ENCODE results near the gene CDKN2B-AS1. TPM values are rescaled to one million over a fixed set of nuclear protein-coding genes. Genes with fewer than 3 reads are reported as not detected.

Gene CDKN2B-AS1
- total RNA-seq, 2 experiments from 2014 or later = 0.41 to 0.81 TPM

DNA sequence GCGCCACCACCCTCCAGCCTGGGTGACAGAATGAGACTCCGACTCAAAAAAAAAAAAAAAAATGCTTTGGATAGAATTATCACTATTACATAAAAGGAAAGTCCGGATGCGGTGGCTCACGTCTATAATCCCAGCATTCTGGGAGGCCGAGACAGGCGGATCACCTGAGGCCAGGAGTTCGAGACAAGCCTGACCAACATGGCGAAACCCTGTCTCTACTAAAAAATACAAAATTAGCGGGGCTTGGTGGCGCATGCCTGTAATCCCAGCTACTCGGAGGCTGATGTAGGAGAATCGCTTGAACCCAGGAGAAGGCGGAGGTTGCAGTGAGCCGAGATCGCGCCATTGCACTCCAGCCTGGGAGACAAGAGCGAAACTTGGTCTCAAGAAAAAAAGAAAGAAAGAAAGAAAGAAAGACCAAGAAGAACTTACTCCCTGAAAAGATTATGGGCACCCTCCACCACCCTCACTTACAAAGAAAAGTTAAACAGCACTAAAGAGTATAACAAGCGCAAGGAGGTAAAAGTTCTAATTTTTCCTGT is 18.2 kb upstream of the CDKN2B-AS1 start:
- Mint-ChIP-seq H3K27ac (no peak overlapping the region), H3K9me3 (no peaks in the 10 kb centered on the region), H3K27me3 (peaks cover 70% of the 10 kb centered on the region), H3K36me3 (ENCODE audit: low read depth) (no peaks in the 10 kb centered on the region), H3K4me3 (no peak overlapping the region), H3K4me1 (ENCODE audit: low read depth) (peaks cover 13% of the 10 kb centered on the region)
- ATAC-seq = no peak
- CTCF ChIA-PET = interaction anchor here (1.0 to 2.1 kb wide), 5 partner anchors 18 to 163 kb away, joined by 3 to 7 read pairs (median 3); partner anchors contain the start of genes CDKN2A, CDKN2B and CDKN2B-AS1
- DNase-seq = no peak
- POLR2A ChIA-PET = interaction anchor here (1.5 kb wide), 1 partner anchor 9 kb away, joined by 3 read pairs; no protein-coding TSS in a partner anchor
- intact Hi-C loops (cut with micrococcal nuclease) = no loop called here
- TF ChIP-seq, protein P1, sequence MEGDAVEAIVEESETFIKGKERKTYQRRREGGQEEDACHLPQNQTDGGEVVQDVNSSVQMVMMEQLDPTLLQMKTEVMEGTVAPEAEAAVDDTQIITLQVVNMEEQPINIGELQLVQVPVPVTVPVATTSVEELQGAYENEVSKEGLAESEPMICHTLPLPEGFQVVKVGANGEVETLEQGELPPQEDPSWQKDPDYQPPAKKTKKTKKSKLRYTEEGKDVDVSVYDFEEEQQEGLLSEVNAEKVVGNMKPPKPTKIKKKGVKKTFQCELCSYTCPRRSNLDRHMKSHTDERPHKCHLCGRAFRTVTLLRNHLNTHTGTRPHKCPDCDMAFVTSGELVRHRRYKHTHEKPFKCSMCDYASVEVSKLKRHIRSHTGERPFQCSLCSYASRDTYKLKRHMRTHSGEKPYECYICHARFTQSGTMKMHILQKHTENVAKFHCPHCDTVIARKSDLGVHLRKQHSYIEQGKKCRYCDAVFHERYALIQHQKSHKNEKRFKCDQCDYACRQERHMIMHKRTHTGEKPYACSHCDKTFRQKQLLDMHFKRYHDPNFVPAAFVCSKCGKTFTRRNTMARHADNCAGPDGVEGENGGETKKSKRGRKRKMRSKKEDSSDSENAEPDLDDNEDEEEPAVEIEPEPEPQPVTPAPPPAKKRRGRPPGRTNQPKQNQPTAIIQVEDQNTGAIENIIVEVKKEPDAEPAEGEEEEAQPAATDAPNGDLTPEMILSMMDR (IDR thresholded peaks at IDR 0.05) = no peak

DNA sequence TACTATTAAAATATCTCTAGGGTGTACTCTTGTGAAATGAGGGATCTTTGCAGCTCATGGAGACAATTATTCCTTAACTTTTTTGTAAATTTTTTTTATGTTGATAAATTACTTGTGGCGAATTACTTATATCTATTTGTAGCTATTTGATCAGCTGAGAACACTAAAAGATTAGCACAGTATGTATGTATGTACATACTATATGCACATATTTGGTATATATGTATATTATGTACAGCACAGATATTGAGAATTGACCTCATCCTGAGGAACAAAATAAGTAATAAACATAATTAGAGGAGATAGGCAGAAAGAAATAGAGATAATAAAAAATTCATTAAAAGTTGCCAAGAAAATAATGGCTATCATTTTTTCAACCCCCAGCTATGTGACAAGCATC is 12.2 kb upstream of the CDKN2B-AS1 start:
- H3K4me3 Mint-ChIP-seq = no peak overlapping the region
- CTCF ChIA-PET = interaction anchor here (1.6 to 6.9 kb wide), 3 partner anchors 26 to 169 kb away, joined by 5 to 37 read pairs (median 6); partner anchors contain the start of gene CDKN2B

DNA sequence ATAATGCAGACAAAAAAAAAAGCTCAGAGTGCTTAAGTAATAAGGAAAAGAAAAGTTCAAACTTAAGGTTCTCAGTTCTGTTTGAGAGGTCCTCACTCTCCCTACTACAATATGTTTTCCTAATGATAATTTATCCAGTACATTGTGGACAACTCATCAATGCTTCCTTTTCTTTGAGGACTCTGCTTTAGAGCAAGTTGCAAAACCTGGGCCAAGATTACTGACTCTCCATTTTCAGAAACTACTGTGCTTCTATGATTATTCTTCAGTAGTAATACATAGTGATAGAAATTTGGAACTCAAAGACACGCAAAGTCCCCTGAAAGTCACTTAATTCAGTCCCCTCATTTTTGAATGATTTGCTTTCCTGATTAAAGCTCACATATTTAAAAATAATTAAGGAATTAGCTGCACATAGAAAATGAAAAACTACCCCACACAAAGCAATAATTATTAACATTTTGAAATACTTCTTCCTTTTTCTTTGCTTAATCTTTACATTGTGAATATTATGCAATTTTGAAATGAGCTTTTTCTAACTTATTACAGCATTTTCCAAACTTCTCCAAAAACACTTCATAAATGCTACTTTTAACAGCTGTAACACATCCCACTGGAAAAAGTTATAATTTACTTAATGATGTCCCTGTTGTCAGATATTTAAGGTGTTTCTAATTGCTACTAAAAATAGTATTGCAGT is 11.6 kb upstream of the CDKN2B-AS1 start:
- no peak overlapping the region for H3K4me3 Mint-ChIP-seq
- CTCF ChIA-PET = interaction anchor here (0.8 to 6.9 kb wide), 4 partner anchors 25 to 170 kb away, joined by 3 to 37 read pairs (median 6); partner anchors contain the start of gene CDKN2B
- H3K36me3 Mint-ChIP-seq (ENCODE audit: low read depth) = no peaks in the 10 kb centered on the region
- intact Hi-C loops (cut with micrococcal nuclease) = no loop called here
- peaks cover 56% of the 10 kb centered on the region for H3K27me3 Mint-ChIP-seq
- POLR2A ChIA-PET = no interaction called here
- ATAC-seq = no peak
- DNase-seq = no peak
- H3K9me3 Mint-ChIP-seq = no peaks in the 10 kb centered on the region
- H3K4me1 Mint-ChIP-seq (ENCODE audit: low read depth) = no peaks in the 10 kb centered on the region
- TF ChIP-seq, protein P1 (IDR thresholded peaks at IDR 0.05) = no peak
- H3K27ac Mint-ChIP-seq = no peak overlapping the region

More for the DNA sequence above, 12.2 kb upstream of the CDKN2B-AS1 start:
- H3K9me3 Mint-ChIP-seq = no peaks in the 10 kb centered on the region
- peaks cover 57% of the 10 kb centered on the region for H3K27me3 Mint-ChIP-seq
- no peaks in the 10 kb centered on the region for H3K36me3 Mint-ChIP-seq (ENCODE audit: low read depth)
- intact Hi-C loops (cut with micrococcal nuclease) = no loop called here
- TF ChIP-seq, protein P1 (IDR thresholded peaks at IDR 0.05) = no peak
- no peaks in the 10 kb centered on the region for H3K4me1 Mint-ChIP-seq (ENCODE audit: low read depth)
- POLR2A ChIA-PET = no interaction called here
- H3K27ac Mint-ChIP-seq = no peak overlapping the region
- ATAC-seq (no peak), DNase-seq (no peak)

DNA sequence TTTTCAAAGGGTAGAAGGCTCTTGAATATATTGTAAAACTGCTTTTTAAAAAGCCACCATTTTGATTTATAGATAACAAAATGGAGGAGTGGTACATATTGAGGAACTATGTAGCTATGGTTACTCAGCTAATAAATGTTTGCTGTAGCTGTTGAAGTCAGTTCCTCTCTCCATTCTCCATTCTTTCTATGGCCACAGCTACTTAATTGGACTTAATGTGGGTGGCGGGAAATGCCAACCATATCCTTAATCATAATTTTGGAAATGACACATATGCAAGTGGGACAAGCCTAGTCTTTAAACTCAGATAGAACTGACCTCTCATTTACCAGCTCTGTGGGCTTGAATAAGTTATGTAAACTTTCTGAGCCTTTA is 11.0 kb upstream of the CDKN2B-AS1 start:
- ChIA-PET CTCF (interaction anchor here (0.8 to 6.9 kb wide), 4 partner anchors 25 to 170 kb away, joined by 3 to 37 read pairs (median 6); partner anchors contain the start of gene CDKN2B), POLR2A (interaction anchor here (1.1 kb wide), 1 partner anchor 24 kb away, joined by 5 read pairs; no protein-coding TSS in a partner anchor)
- H3K27me3 Mint-ChIP-seq = peaks cover 59% of the 10 kb centered on the region
- TF ChIP-seq, protein P1 (IDR thresholded peaks at IDR 0.05) = no peak
- ATAC-seq (no peak), DNase-seq (no peak)
- no peaks in the 10 kb centered on the region for H3K4me1 Mint-ChIP-seq (ENCODE audit: low read depth)
- no peak overlapping the region for H3K27ac Mint-ChIP-seq
- no peak overlapping the region for H3K4me3 Mint-ChIP-seq
- H3K9me3 Mint-ChIP-seq = no peaks in the 10 kb centered on the region
- no peaks in the 10 kb centered on the region for H3K36me3 Mint-ChIP-seq (ENCODE audit: low read depth)
- intact Hi-C loops (cut with micrococcal nuclease) = no loop called here

DNA sequence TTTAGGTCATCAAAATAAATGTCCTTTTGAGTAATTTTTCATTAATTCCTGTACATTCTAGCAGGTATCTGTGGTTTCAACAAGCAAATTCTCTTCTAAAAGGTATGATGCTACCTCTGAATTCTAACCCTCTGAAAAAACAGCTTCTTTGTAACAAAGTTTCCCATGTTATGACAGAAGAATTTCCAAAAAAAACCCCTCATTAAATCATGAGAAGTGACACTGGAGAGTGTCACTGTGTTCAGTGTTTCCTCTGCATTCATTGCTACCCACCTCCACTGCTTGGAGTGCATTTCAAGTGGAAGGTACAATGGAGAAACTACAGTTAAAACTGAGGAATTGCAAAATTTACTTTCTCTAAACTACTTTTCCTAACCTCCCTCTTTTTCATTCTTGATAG is 10.5 kb upstream of the CDKN2B-AS1 start:
- H3K27ac Mint-ChIP-seq = no peak overlapping the region
- H3K36me3 Mint-ChIP-seq (ENCODE audit: low read depth) = no peaks in the 10 kb centered on the region
- POLR2A ChIA-PET = interaction anchor here (1.1 kb wide), 1 partner anchor 23 kb away, joined by 5 read pairs; no protein-coding TSS in a partner anchor
- CTCF ChIA-PET = interaction anchor here (1.6 to 6.9 kb wide), 2 partner anchors 24 to 135 kb away, joined by 5 to 37 read pairs; partner anchors contain the start of gene CDKN2B
- H3K4me1 Mint-ChIP-seq (ENCODE audit: low read depth) = no peaks in the 10 kb centered on the region
- H3K4me3 Mint-ChIP-seq = no peak overlapping the region
- intact Hi-C loops (cut with micrococcal nuclease) = no loop called here
- TF ChIP-seq, protein P1 (IDR thresholded peaks at IDR 0.05) = no peak
- H3K9me3 Mint-ChIP-seq = no peaks in the 10 kb centered on the region
- no peak for ATAC-seq
- no peak for DNase-seq
- H3K27me3 Mint-ChIP-seq = peaks cover 59% of the 10 kb centered on the region

Measured in activated CD8-positive, alpha-beta T cell treated with anti-CD3 and anti-CD28 coated beads for 36 hours (primary cell).